ENCODE data around the gene ASAP3. TPM values are rescaled to one million over a fixed set of nuclear protein-coding genes. Genes with fewer than 3 reads are reported as not detected.

ASAP3 gene
- total and polyA plus RNA-seq, 9 of the 15 experiments (the other 6 are each of a cell fraction or from before 2014, with no cell fraction given): 1.7 to 31.2 (median 17.4) TPM

GRCh38 chr1:23389837-23390321 lies 94.1 kb downstream of the ASAP3 start (continued):
- TF ChIP-seq ZBTB2 (IDR thresholded peaks at IDR 0.05) (no peak), ZNF444 (CRISPR knock-in tag; IDR thresholded peaks at IDR 0.05) (no peak), USF1 (CRISPR knock-in tag; IDR thresholded peaks at IDR 0.05) (0 out of 2 replicates have a peak, but pooled peaks have one; percentile 3), TRIM25 (IDR thresholded peaks at IDR 0.05; ENCODE audit: borderline replicate concordance) (no peak), CBX1 (IDR thresholded peaks at IDR 0.05; ENCODE audit: low read depth) (no peak), ZNF592 (IDR thresholded peaks at IDR 0.05) (no peak), HBP1 (CRISPR knock-in tag; IDR thresholded peaks at IDR 0.05) (peak; percentile 48; the same call in 1 of the 2 replicates), ZNF699 (CRISPR knock-in tag; IDR thresholded peaks at IDR 0.05; ENCODE audit: insufficient replicate concordance) (no peak), ZNF584 (CRISPR knock-in tag; IDR thresholded peaks at IDR 0.05; ENCODE audit: low read depth) (peak; percentile 78), ZNF644 (tag; IDR thresholded peaks at IDR 0.05; ENCODE audit: low read depth) (peak; percentile 26; the same call in 1 of the 2 replicates), HMG20B (CRISPR knock-in tag; IDR thresholded peaks at IDR 0.05) (no peak), KAT7 (CRISPR knock-in tag; IDR thresholded peaks at IDR 0.05; ENCODE audit: borderline replicate concordance) (no peak), POLR2AphosphoS5 (IDR thresholded peaks at IDR 0.05; ENCODE audit: control insufficient read depth, insufficient read depth, low read depth, low read length) (no peak), CEBPB (tag; IDR thresholded peaks at IDR 0.05) (no peak), HLTF (IDR thresholded peaks at IDR 0.05) (no peak)
